HCT116 (cell line): ENCODE data around the gene GHRHR. TPM values are rescaled to one million over a fixed set of nuclear protein-coding genes. Genes with fewer than 3 reads are reported as not detected.

Source experiments
- ATAC-seq: fragments of 200-7000 bp; cut with Tn5 transposase; 2 replicates; pipeline ENCODE4 v1.9.1; 2020; ENCODE audit warnings: mild to moderate bottlenecking, moderate library complexity
- BruUV-seq: library from RNA; stranded (reverse); fragments of 400-500 nt; replicated peaks from 2 replicates; lab custom pipeline; 2021; lab: Mats Ljungman, UMichigan
- CTCF ChIA-PET: fragments of 300-600 bp; sonication (Branson Sonifier 250); formaldehyde crosslinking; loops from one replicate; lab custom pipeline; 2021; ENCODE audit warnings: antibody characterized with exemption; lab: Charles Lee
- POLR2A ChIA-PET: fragments of 300-600, 350-600 bp; sonication (Branson Sonifier 250); formaldehyde crosslinking; loops from one replicate; lab custom pipeline; 2021; ENCODE audit warnings: antibody characterized with exemption; lab: Charles Lee
- RAD21 ChIA-PET, 2 experiments: fragments of 300-600 bp; sonication (Branson Sonifier 250); formaldehyde crosslinking; loops; one replicate each; lab custom pipeline; 2023; ENCODE audit warnings: low total read pairs in 2 of 2; ENCODE audit not compliant: uncharacterized antibody in 2 of 2, unreplicated experiment in 2 of 2, low non-redundant PET in 1 of 2; lab: Charles Lee
- DNase-seq: peaks from one replicate; pipeline ENCODE4 v3.0.0-alpha.2; 2010; ENCODE audit warnings: low read depth, low spot score
- H2AFZ ChIP-seq: fragments of 200-600 bp; shearing (Covaris generic), sonication (generic); 2 replicates; pipeline ENCODE4 v1.6.1; 2017; ENCODE audit warnings: low read depth, mixed run types, mixed read lengths, antibody characterized with exemption, low read length; ENCODE audit not compliant: poor library complexity, severe bottlenecking
- H3K27ac ChIP-seq: 2 replicates; pipeline ENCODE4 v1.5.1; 2012; ENCODE audit warnings: low read depth, low read length
- H3K27me3 ChIP-seq: fragments of 200-600 bp; sonication (generic); 2 replicates; pipeline ENCODE4 v1.6.1; 2016; ENCODE audit warnings: mixed run types, low read length, mixed read lengths; ENCODE audit not compliant: insufficient read depth
- H3K36me3 ChIP-seq, 2 experiments: fragments of 200-500 bp in 1 of 2; fragments of 200-600 bp in 1 of 2; sonication (Bioruptor generic) in 1 of 2; sonication (generic) in 1 of 2; 2 replicates each; pipeline versions ENCODE4 v1.5.1 to v1.6.1; 2014 to 2016; ENCODE audit warnings: low read length in 2 of 2, inconsistent platforms in 1 of 2, mixed read lengths in 1 of 2, mixed run types in 1 of 2; ENCODE audit not compliant: insufficient read depth in 2 of 2, control insufficient read depth in 1 of 2
- H3K4me1 ChIP-seq, 2 experiments: fragments of 200-600 bp in 1 of 2; sonication (generic) in 1 of 2; 2 replicates each; pipeline versions ENCODE4 v1.5.1 to v1.6.1; 2012 to 2017; ENCODE audit warnings: low read length in 2 of 2, inconsistent platforms in 1 of 2, mild to moderate bottlenecking in 1 of 2, mixed read lengths in 1 of 2, mixed run types in 1 of 2, moderate library complexity in 1 of 2; ENCODE audit not compliant: insufficient read depth in 2 of 2, control insufficient read depth in 1 of 2
- H3K4me2 ChIP-seq: fragments of 200-600 bp; sonication (generic); 2 replicates; pipeline ENCODE4 v1.6.1; 2017; ENCODE audit warnings: mixed run types, low read length, mixed read lengths
- H3K4me3 ChIP-seq, 2 experiments: fragments of 200-600 bp in 1 of 2; sonication (generic) in 1 of 2; replicated peaks in 1 of 2; 2 replicates each; pipeline ENCODE4 v1.5.1; 2011 to 2016; ENCODE audit warnings: low read length in 2 of 2, control low read depth in 1 of 2, low read depth in 1 of 2, mild to moderate bottlenecking in 1 of 2, mixed read lengths in 1 of 2, mixed run types in 1 of 2
- H3K79me2 ChIP-seq: fragments of 200-600 bp; sonication (generic); 2 replicates; pipeline ENCODE4 v1.6.1; 2017; ENCODE audit warnings: mild to moderate bottlenecking, mixed run types, low read length, moderate library complexity, mixed read lengths; ENCODE audit not compliant: insufficient read depth
- H3K9ac ChIP-seq: fragments of 200-600 bp; sonication (generic); 2 replicates; pipeline ENCODE4 v1.6.1; 2016; ENCODE audit warnings: low read length, mixed read lengths
- H3K9me2 ChIP-seq: fragments of 200-600 bp; sonication (generic), shearing (Covaris generic); 2 replicates; pipeline ENCODE4 v1.6.1; 2017; ENCODE audit warnings: mixed run types, mild to moderate bottlenecking, moderate library complexity; ENCODE audit not compliant: insufficient read depth
- H3K9me3 ChIP-seq, 2 experiments: fragments of 200-500 bp in 1 of 2; fragments of 200-600 bp in 1 of 2; sonication (Bioruptor generic) in 1 of 2; sonication (generic) in 1 of 2; 2 replicates each; pipeline ENCODE4 v1.6.1; 2014 to 2017; ENCODE audit warnings: low read length in 2 of 2, mixed read lengths in 2 of 2, inconsistent platforms in 1 of 2, low read depth in 1 of 2, mild to moderate bottlenecking in 1 of 2, mixed run types in 1 of 2, moderate library complexity in 1 of 2; ENCODE audit not compliant: control insufficient read depth in 1 of 2, insufficient read depth in 1 of 2
- H4K20me1 ChIP-seq: fragments of 200-600 bp; sonication (generic), shearing (Covaris generic); 2 replicates; pipeline ENCODE4 v1.6.1; 2017; ENCODE audit warnings: mixed run types, mild to moderate bottlenecking, moderate library complexity; ENCODE audit not compliant: insufficient read depth
- EZH2 ChIP-seq: fragments of 200-600 bp; sonication (generic); IDR thresholded peaks from 2 replicates; pipeline ENCODE4 v1.6.1; 2017; ENCODE audit warnings: antibody characterized with exemption, mixed run types
- MAX ChIP-seq: IDR thresholded peaks from 2 replicates; pipeline ENCODE4 v1.6.1; 2012
- POLR2AphosphoS5 ChIP-seq: IDR thresholded peaks from 2 replicates; pipeline ENCODE4 v1.6.1; 2011; ENCODE audit warnings: mild to moderate bottlenecking, low read depth, low read length, moderate library complexity
- RAD21 ChIP-seq: IDR thresholded peaks from 2 replicates; pipeline ENCODE4 v1.6.1; 2012; ENCODE audit warnings: low read depth, mild to moderate bottlenecking
- SRF ChIP-seq: IDR thresholded peaks from 2 replicates; pipeline ENCODE4 v1.6.1; 2012; ENCODE audit warnings: low read depth
- ZFX ChIP-seq: fragments of 450-650 bp; IDR thresholded peaks from 2 replicates; pipeline ENCODE4 v1.6.1; 2017
- intact Hi-C: fragments of 100-400 bp; cut with micrococcal nuclease; formaldehyde crosslinking; loops from 2 replicates; pipeline ENCODE4 v1.10.0; 2022
- total RNA-seq: library from RNA; stranded (reverse); gene quantifications from one replicate; pipeline ENCODE4 v1.2.1, GENCODE V29; 2021; ENCODE audit not compliant: unreplicated experiment

GHRHR gene
- total RNA-seq, 1 experiment from 2014 or later, result not detected

GRCh38 chr7:31023877-31024276 lies 60.1 kb downstream of the GHRHR start:
- no peak for TF ChIP-seq ZFX

GRCh38 chr7:31027161-31027965 lies 63.6 kb downstream of the GHRHR start:
- Histone ChIP-seq H2AFZ (no peak overlapping the region), H3K9me2 (no peaks in the 10 kb centered on the region), H3K4me1 (no peaks in the 10 kb centered on the region), H3K4me2 (no peak overlapping the region), H3K27me3 (no peaks in the 10 kb centered on the region), H3K79me2 (no peaks in the 10 kb centered on the region), H4K20me1 (no peaks in the 10 kb centered on the region), H3K27ac (no peak overlapping the region), H3K4me3 (no peak overlapping the region), H3K9me3 (no peaks in the 10 kb centered on the region), H3K36me3 (no peaks in the 10 kb centered on the region), H3K9ac (no peak overlapping the region)
- intact Hi-C loops, result no loop called here
- DNase-seq (no peak), ATAC-seq (no peak)
- ChIA-PET RAD21 (no interaction called here), CTCF (no interaction called here), POLR2A (no interaction called here)
- TF ChIP-seq RAD21, result no peak
- TF ChIP-seq EZH2, result no peak
- TF ChIP-seq POLR2AphosphoS5, result no peak
- TF ChIP-seq MAX, result no peak
- no peak for TF ChIP-seq SRF
- BruUV-seq, result no TSS peak

More at GRCh38 chr7:31023877-31024276, 60.1 kb downstream of the GHRHR start:
- ChIA-PET POLR2A (no interaction called here), CTCF (no interaction called here), RAD21 (no interaction called here)
- no peaks in the 10 kb centered on the region for H3K9me3 ChIP-seq
- no TSS peak for BruUV-seq
- H3K27ac ChIP-seq, result no peak overlapping the region
- H3K9me2 ChIP-seq, result no peaks in the 10 kb centered on the region
- no peaks in the 10 kb centered on the region for H3K27me3 ChIP-seq
- H3K79me2 ChIP-seq, result no peaks in the 10 kb centered on the region
- no peak for DNase-seq
- no peaks in the 10 kb centered on the region for H4K20me1 ChIP-seq
- H3K9ac ChIP-seq, result no peak overlapping the region
- no peak overlapping the region for H3K4me2 ChIP-seq
- intact Hi-C loops, result no loop called here
- H2AFZ ChIP-seq, result no peak overlapping the region
- no peak for ATAC-seq
- no peak overlapping the region for H3K4me3 ChIP-seq
- H3K4me1 ChIP-seq, result peaks cover 0 to 5% of the 10 kb centered on the region in 2 experiments; a peak in 1 of 4 replicates
- H3K36me3 ChIP-seq, result no peaks in the 10 kb centered on the region
